Activated naive CD4-positive, alpha-beta T cell treated with anti-CD3 and anti-CD28 coated beads for 36 hours (primary cell): ENCODE data around the gene SLC30A4. TPM values are rescaled to one million over a fixed set of nuclear protein-coding genes. Genes with fewer than 3 reads are reported as not detected.

Experiments used
- total RNA-seq, 2 experiments: library from RNA; stranded (reverse); gene quantifications; one replicate each; pipeline ENCODE4 v1.2.3, GENCODE V29; 2021

The SLC30A4 gene
- total RNA-seq, 2 experiments from 2014 or later: 1.0 to 1.2 TPM

Other genes with a start within 250 kb of the SLC30A4 start
- 1 to 10 TPM in 1 of 2 experiments, under 1 TPM in 1; 0.91 to 1.2 TPM for gene GATM, start 144.2 kb downstream of the SLC30A4 start, total RNA-seq
- gene BLOC1S6, start 64.6 kb upstream of the SLC30A4 start, total RNA-seq: 10 to 100 TPM; 36.8 to 42.8 TPM
- 10 to 100 TPM; 54.3 to 56.4 TPM for gene SQOR, start 112.3 kb upstream of the SLC30A4 start, total RNA-seq